H1 (cell line): ENCODE results near the gene ZNF526.

Source experiments
- CHD2 ChIP-seq: IDR thresholded peaks from 2 replicates; pipeline ENCODE4 v1.6.1; 2012; ENCODE audit warnings: low read length, improper control_type of control experiment
- EZH2 ChIP-seq: fragments of 200-600 bp; sonication (generic); IDR thresholded peaks from 2 replicates; pipeline ENCODE4 v1.7.1; 2012; ENCODE audit warnings: low read depth, mild to moderate bottlenecking, moderate library complexity, low read length, inconsistent platforms; ENCODE audit not compliant: severe bottlenecking
- JUN ChIP-seq: IDR thresholded peaks from 2 replicates; pipeline ENCODE4 v1.6.1; 2011; ENCODE audit warnings: low read depth, mild to moderate bottlenecking, improper control_type of control experiment, low read length
- PHF8 ChIP-seq: fragments of 200-600 bp; sonication (generic); conservative IDR thresholded peaks from 2 replicates; pipeline ENCODE4 v1.7.1; 2012; ENCODE audit warnings: low read depth, mild to moderate bottlenecking, inconsistent platforms, low read length, moderate library complexity
- POLR2A ChIP-seq, 2 experiments: IDR thresholded peaks; 1 replicate in 1 of 2; 2 replicates in 1 of 2; pipeline ENCODE4 v1.6.1; 2011; ENCODE audit warnings: low read depth in 2 of 2, low read length in 2 of 2, mild to moderate bottlenecking in 2 of 2; ENCODE audit errors: control extremely low read depth in 1 of 2
- TF ChIP-seq, protein P1 (sequence below), 3 experiments: IDR thresholded peaks; 1 replicate in 2 of 3; 2 replicates in 1 of 3; pipeline versions ENCODE4 v1.5.1 to v1.6.1; 2011; ENCODE audit warnings: low read length in 3 of 3, mild to moderate bottlenecking in 3 of 3, inconsistent platforms in 2 of 3, low read depth in 1 of 3, moderate library complexity in 1 of 3; ENCODE audit not compliant: insufficient read depth in 1 of 3; ENCODE audit errors: control extremely low read depth in 1 of 3

DNA sequence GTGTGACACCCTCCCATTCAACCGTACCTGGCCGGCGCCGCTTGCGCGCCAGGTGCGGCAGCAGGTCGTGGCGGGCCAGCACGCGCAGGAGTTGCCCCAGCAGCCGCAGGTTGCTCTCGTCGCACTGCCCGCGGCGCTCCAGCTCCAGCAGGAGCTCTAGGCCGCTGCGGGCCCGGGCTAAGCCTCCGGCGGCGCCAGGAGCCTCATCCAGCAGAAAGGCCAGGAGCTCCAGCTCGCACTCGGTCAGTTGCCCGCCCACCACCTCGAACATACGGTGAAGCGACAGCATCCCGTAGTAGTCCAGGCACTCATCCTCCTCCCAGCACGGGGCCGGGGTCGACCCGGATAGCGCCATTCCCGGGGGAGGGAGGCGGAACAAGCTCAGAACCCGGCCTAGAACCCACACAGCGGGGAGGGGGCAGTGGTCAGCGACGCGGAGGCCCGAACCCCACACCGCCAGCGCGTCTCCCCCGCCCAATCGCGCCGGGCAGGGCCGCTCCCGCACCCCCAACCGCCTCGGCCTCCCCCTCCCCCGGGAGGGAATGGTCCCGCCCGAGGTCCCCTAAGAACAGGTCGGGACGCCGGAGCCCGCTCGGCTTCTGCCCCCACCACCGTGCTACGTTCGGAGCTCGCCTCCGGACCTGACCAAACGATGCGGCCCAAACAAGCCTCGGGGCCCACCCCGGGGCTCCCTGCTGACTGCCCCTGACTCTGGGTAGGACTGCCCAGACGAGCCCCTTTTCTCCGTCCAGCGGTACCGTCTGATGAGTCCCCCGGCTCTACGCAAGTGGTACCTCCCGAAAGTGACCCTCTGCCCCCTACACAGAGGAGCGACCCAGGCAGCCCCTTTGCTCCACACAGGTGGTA is 3.2 kb upstream of the ZNF526 start:
- TF ChIP-seq PHF8 (no peak; the same call in 1 of the 2 replicates), POLR2A (IDR thresholded peaks at IDR 0.05; ENCODE audit: control extremely low read depth in 1 of 2, low read depth in 2 of 2, low read length in 2 of 2) (no peak), EZH2 (no peak), CHD2 (no peak), JUN (no peak)
- TF ChIP-seq, protein P1, sequence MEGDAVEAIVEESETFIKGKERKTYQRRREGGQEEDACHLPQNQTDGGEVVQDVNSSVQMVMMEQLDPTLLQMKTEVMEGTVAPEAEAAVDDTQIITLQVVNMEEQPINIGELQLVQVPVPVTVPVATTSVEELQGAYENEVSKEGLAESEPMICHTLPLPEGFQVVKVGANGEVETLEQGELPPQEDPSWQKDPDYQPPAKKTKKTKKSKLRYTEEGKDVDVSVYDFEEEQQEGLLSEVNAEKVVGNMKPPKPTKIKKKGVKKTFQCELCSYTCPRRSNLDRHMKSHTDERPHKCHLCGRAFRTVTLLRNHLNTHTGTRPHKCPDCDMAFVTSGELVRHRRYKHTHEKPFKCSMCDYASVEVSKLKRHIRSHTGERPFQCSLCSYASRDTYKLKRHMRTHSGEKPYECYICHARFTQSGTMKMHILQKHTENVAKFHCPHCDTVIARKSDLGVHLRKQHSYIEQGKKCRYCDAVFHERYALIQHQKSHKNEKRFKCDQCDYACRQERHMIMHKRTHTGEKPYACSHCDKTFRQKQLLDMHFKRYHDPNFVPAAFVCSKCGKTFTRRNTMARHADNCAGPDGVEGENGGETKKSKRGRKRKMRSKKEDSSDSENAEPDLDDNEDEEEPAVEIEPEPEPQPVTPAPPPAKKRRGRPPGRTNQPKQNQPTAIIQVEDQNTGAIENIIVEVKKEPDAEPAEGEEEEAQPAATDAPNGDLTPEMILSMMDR (IDR thresholded peaks at IDR 0.05; ENCODE audit: control extremely low read depth in 1 of 3, insufficient read depth in 1 of 3, low read depth in 1 of 3, low read length in 3 of 3) = peak in 1 of 3 experiments; percentile 6; a peak in 1 of 4 replicates
